IPS-NIHi7 (cell line): Measurements from ENCODE around the gene PHKB.
"Not testable (repeated sequence)": the region's sequence is repeated elsewhere in the genome, so short reads cannot be mapped to it uniquely, and the experiment has no call there.

Experiments
- DNase-seq: peaks from one replicate; pipeline ENCODE4 v3.0.0; 2012; ENCODE audit warnings: mixed read lengths; ENCODE audit errors: extremely low spot score

The PHKB gene

DNA sequence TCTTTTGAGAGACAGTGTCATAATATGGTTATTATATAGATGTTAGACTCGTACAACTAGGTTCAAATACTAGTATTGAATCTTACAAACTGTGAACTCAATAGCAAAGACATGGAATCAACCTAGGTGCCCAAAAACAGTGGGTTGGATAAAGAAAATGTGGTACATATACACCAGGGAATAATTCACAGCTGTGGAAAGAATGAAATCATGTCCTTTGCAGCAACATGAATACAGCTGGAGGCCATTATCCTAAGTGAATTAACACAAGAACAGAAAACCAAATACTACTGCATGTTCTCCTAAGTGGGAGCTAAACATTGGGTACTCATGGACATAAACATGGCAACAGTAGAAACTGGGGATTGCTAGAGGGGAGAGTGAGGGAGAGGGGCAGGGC is 8.1 kb downstream of the PHKB start:
- DNase-seq: no peak

DNA sequence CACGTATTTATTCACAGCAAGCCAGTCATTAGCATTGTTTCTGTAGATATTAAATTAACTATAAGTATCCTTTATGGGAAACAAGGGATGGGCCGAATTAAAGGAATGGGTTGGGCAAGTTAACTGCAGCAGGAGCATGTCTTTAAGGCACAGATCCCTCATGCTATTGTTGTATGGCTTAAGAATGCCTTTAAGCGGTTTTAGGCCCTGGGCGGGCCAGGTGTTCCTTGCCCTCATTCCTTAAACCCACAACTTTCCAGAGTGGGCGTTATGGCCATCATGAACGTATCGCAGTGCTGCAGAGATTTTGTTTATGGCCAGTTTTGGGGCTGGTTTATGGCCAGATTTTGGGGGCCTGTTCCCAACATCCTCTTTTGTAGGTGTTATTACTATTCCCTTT is 9.1 kb downstream of the PHKB start:
- DNase-seq: no peak

DNA sequence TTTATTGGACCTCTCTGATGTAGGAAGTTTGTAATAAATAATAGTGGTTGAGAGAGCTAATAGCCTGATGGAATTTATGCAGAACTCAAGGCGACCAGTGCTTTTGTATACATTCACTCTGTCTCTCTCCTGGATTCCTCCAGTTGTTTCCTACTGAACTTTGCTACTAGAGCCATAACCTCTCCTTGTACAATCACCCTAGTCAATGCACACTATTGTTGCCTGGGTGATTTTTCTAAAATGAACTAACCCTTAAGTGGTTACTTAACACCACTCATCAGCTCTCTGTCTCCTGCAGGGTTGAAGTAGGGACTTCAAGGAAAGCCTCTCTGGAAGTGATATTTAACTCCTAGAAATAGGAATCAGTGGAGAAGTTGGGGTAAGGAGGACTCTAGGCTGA is 9.7 kb downstream of the PHKB start:
- DNase-seq: no peak

DNA sequence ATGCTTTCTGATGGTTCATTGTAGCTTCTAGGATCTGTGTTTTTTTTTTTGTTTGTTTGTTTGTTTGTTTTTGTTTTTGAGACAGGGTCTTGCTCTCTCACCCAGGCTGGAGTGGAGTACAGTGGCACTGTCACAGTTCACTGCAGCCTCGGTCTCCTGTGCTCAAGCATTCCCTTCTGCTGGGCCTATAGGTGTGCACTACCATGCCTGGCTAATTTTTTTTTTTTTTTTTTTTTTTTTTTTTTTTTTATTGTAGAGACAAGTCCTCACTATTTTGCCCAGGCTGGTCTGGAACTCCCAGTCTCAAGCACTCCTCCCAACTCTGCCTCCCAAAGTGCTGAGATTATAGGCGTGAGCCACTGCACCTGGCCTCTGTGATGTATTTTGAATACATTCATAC is 11.9 kb downstream of the PHKB start:
- not testable (repeated sequence) for DNase-seq

DNA sequence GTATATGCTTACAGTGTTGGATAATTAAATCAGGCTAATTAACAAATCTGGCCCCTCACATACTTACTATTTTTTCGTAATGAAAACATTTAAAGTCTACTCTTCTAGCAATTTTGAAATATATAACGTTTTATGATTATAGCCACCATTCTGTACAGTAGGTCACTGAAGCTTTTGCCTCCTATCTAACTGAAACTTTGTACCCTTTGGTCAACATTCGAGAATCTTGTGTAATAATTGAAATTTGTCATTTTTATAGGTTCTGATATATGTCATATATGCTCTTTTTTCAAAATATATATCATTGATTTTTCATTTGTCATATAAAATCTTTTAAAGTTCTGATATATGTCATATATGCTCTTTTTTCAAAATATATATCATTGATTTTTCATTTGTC is 12.7 kb downstream of the PHKB start:
- no peak for DNase-seq

DNA sequence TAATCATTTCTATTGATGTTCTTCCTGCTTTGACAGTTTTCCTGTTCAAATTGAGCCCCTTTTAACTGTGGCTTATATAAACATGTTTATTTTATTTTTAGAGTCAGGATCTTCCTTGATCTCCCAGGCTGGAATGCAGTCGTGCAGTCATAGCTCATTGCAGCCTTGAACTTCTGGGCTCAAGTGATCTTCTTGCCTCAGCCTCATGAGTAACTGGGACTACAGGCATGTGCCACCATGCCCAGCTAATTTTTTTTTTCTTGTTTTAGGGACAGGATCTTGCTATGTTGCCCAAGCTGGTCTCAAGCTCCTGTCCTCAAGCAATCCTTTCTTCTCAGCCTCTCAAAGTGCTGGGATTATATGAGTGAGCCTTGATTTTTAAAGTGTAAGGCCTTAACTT is 14.7 kb downstream of the PHKB start:
- no peak for DNase-seq

DNA sequence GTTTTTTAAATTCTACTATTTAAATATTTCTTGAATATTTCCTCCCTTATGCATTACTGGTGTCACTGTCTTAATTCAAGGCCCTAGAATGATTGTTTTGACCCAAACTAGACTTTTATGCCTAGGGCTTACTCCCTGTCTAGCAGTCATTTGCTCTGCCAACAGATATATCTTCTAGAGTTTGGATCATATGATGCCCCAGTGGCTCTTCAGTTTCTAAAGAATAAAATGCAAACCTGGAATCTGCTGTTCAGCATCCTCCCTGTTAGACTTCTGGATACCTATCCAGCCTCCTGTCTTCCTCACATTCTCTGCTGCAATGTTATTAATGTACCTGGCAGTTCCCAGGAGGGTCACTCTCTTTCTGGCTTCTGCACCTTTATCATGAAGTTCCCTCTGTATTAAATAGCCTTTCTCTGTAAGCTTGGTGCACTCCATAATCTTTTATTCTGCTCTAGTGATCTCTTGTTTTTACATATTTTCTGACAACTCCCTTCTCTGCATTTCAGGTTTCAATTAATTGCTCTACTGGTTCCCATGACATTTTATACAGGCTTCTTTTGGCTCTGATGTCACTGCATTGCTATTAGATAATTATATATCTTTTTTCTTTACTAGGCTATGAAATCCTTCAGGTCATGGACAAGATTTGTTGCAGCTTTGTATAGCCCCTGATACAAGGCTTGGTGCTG is 15.7 kb downstream of the PHKB start:
- DNase-seq: no peak

DNA sequence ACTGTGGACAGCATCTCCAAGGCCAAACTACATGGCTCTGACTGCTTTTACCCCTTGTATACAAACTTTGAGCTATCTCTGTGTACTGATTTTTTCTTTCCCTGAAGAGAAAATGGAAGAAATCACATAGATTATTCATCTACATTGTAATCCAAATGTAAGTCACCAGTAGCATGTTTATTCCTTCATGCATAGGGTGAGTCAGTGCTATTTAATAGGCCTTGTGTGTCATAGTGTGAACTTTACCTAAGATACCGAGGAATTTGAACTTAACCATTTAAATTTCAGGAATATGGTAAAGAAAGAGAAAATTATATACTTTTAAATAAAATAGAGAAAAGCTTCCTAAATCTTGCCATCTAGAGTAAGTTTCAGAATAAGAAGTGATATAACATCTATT is 16.5 kb downstream of the PHKB start:
- DNase-seq: no peak

DNA sequence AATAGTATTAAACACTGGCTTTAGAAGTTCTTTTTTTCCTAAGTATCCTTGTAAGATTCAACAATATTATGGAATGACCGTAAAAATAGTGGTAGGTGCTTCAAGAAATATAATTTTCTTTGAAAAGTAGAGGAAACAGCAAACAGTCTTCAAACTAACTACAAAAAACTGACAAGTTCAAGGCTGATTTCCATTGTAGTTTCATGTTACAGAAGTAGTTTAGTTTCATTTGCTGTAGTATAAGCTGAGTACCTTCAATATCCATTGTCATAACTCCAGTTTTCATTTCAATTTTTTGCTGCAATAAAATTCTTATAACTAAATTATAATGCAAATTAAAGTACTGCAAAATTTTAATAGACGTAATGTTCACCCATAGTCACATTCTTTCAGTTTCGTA is 19.3 kb downstream of the PHKB start:
- DNase-seq: no peak

DNA sequence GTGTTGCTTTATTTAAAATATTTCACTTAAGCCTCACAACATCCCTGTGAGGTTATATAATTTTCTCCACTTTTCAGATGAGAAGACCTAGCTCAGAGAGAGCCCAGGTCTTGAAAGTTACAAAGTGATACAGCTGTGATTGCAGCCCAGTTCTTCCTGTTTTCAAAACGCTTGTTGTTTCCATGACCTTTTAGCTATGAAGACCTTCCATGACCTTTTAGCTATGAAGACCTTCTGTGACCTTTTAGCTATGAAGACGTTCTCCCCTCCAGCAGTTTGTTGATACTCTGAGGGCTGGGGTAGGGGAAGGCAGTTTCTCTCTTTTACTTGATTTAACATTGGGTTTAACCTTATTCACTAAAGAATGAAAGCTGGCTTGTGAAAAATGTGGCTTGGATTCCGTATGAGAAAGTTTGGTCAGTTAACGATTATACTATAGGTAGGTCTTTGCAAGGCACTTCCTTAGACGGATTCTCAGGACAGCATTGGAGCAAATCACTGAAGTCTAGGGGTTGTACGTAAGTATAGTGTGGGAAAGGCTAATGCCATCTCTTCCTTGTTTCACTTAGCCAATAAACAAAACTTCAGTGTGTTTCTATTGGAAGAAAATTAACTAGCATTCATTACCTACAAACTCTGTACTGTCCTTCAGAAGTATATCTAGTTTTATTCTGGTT is 20.7 kb downstream of the PHKB start:
- no peak for DNase-seq

DNA sequence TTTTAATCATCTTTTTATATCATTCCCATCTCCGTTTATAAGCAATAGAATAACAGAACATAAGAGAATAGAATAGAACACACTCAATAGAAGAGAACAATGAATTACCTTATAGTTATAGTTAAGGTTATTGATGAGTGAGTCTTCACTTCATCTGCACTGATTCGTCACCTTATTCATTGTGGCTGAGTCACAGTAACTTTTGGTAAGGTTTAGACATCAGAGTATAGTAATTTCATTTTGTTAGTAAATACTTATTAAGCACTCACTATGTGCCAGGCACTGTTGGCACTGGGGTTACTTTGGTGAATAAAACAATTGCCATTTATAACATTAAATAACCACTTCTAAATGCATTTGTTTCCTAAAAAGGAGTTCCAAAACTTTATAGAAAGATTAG is 22.5 kb downstream of the PHKB start:
- no peak for DNase-seq

DNA sequence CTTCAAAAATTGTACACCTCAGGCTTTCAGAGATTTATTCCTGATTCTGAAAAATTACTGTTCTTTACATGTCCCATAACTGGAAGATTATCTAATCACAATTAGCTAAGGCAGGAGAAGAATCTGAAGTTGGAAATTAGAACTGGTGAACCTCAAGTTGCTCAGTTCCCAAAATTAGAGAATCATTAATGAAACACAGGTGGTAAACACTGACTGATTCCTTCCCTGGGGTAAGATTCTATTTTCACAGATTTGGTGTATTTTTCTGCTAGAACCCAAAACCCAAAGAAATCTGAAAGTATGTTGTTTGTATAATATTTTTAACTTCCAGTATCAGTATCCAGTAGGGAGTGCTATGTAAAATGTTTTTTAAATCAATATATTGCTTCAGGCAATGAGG is 25.7 kb downstream of the PHKB start:
- no peak for DNase-seq

DNA sequence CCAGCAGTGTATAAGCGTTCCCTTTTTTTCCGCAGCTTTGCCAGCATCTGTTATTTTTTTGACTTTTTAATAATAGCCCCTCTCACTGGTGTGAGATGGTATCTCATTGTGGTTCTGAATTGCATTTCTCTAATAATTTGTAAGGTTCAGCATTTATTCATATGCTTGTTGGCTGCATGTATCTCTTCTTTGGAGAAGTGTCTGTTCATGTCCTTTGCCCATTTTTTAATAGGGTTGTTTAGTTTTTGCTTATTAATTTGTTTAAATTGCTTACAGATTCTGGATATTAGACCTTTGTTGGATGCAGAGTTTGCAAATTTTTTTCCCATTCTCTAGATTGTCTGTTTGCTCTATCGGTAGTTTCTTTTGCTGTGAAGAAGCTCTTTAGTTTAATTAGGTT is 26.9 kb downstream of the PHKB start:
- no peak for DNase-seq

DNA sequence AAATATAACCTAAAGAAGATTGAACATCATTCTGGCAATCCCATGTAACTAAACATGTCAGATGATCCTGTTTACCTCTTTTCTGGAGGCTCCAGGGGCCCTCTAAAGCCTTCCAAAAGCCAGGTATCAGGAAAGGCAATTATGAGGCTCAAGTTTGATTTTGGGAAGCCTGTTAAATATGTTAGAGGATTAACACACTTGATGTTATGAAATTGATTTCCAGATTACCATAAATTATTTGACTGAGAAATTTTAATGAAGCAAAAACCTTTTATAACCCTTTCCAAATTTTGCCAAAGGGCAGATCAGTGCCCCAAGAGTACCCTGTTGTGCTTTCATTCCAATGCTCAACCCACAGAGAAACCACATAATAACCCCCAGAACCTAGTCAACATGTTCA is 29.3 kb downstream of the PHKB start:
- DNase-seq: no peak

DNA sequence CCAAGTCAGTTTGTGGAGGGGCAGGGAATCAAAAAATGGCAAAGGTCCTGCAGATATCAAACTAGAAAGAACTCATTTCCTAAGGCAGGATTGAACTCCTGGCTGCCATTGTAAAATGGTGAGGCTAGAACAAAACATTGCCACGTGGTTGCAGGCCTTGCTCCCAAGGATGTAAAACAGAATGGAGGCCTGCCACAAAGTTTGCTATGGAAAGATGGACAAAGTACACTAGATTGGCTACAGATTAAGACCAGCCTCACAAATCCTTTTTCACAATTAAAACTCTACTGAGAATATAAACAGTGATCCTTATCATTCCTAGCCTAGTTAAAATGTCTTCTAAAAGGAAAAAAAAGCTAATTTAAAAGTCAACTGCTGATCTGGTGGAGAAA is 30.9 kb downstream of the PHKB start:
- no peak for DNase-seq

DNA sequence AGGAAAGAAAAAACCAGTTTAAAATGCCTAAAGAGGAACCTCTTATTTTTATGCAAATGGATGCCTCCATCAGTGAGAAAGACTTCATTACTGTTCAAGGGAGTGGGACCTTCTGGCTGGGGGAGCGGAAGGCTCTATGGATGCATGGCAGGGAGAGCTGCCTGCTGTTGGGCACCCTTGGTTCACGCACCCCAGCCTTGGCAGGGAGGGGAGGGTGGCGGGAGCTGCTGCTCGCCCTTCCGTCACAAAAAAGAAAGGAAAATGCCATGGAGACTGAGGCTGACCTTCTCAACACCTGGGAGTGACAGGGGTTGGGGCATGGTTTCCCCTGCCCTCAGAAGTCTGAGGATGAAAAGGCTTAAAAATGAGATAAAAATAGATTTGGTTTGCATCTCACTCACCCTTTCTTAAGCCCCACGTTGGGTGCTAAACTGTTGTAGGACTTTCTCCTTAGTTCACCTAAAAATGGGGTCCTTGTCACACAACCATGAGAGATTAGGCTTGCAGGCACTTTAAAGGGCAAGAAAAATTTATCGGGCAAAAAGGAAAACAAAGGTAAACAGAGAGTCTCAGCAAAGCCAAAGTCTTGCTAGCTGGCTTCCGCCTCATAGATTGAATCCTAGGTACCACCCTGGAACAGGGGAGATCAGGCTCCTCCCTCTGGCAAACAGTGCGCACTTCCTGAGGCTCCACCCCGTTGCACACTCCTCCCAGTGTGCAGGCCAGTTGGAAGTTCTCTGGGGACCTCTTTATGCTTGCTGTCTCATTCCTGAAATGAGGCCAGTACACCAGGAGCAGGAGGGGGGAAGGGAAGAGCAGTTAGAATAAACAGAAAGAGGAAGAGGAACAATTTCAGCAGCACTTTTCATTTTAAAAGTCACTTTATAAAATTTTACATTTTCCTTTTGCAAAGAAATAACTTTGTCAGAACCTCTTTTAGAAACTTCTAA is 31.6 kb downstream of the PHKB start:
- no peak for DNase-seq

DNA sequence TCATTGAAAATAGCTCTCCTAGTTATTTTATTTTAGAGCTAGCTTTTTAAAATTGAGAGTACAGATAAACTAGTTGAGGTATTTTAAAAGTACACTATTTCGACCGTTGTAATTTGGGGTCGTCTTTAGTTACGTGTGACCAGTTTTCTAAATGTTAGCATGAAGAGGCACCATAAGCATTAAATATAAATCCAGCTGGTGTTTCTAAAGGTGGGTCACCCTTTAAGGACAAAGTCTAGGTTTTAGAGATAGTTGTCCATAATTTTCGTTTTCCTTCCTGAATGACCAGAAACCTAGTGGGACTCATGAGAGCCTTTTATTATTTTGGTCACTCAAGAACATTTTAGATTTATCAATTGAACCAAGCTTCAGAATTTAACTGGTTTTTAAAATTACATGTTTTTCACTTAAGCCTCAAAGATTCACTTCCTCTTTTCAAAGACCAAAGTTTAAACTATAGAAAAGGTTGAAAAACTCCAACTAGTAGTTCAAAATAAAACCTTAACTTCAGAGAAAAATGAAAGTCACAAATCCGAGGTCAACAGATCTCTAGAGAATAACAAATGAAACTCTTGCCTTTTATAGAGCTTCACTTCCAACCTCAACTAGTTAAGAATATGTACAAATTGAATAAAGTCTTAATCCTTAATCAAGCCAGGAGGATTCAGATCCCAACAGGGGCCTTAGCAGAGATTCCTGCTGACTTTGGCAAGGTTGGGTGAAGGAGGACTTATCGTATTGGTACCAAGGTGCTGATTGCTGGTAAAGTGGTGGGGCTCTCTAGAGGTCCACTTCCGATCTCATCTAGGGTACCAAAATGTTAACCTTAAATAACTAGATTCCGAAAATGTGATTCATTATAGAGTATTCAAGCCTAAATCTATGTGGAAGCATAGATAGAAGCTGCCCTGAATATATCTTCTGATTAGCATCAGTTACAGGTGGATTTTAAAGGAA is 32.5 kb downstream of the PHKB start:
- DNase-seq: no peak

DNA sequence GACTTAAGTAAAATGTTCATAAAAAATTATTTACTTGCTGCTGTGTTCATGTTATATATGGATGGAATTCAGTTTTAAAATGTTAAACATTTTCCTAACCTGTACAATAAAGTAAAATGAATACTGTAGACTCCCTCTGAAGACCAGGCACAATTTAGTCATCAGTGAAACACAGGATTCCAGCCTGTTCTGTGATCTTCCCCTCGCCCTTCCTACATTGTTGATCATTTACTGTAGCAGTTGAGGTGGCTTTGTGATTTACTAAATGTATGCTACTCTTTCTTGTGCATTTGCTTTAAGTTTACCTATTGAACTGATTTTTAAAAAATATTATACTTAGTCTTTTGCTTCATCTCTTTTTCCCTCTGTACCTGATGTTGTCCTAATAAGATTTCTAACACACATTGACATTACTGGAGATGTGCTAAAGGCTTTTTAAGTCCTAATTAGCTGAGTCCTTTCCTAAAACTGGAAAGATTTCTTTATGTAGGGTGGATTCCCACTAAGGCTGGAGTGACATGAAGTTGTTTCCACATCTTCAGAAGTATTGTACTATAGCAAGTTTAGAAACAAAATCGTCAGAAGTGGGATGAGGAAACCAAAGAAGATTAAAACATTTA is 38.1 kb downstream of the PHKB start:
- no peak for DNase-seq

DNA sequence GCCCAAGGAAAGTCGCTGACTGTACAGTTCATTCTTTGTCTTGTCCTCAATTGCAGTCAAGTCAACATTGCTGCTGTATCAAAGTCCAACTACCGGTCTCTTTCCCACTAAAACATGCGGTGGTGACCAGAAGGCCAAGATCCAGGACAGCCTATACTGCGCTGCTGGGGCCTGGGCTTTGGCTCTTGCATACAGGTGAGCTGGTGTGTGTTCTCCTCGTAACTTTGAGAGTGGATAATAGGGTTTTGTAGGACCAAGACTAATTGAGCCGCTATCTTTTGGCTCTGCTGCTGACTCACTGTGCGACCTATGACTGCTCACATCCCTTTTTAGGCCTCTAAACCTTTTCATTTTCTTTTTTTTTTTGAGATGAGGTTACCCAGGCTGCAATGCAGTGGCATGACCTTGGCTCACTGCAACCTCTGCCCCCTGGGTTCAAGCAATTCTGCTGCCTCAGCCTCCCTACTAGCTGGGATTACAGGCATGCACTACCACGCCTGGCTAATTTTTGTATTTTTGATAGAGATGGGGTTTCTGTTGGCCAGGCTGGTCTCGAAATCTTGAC is 38.7 kb downstream of the PHKB start:
- no peak for DNase-seq

DNA sequence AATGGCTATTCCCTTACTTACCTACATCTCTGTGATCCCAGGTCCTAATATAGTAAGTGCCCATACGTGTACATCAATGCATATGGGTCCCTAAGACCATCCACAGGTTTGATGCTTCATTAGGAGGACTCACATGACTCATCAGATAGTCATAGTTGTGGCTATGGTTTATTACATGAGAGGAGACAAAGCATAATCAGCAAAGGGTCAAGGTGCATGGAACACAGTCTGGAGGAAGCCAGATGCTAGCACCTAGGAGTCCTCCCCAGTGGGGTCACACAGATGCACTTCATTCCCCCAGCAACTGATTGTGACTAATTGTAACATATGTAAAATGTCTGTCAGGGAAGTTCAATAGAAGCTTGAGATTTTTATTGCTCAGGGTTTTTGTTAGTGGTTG is 42.8 kb downstream of the PHKB start:
- DNase-seq: no peak

DNA sequence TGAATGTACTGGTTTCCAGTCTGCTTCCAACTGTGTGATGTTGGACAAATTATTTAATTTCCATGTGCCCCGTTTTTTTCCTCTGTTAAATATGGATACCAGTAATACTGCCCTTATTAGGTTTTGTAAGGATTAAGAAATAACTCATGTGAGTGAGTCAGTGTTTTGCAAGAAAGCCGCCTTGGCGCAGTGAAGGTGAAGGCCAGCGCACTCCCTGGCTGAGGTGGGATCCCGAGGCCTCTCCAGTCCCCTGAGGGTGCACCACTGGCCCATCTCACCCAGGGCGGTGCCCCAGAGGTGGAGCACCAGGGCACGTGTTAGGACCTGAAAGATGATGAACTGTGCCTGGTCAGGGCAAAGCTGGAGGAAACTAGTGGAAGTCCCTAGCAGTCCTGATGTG is 43.5 kb downstream of the PHKB start:
- DNase-seq: no peak
